ENCODE measurements around the gene SVOP. TPM values are rescaled to one million over a fixed set of nuclear protein-coding genes. Genes with fewer than 3 reads are reported as not detected.
A peak's percentile ranks its signal among the peaks of the same experiment; 100 is the strongest.

Gene SVOP
- total RNA-seq, 1 experiment from 2014 or later = not detected

DNA sequence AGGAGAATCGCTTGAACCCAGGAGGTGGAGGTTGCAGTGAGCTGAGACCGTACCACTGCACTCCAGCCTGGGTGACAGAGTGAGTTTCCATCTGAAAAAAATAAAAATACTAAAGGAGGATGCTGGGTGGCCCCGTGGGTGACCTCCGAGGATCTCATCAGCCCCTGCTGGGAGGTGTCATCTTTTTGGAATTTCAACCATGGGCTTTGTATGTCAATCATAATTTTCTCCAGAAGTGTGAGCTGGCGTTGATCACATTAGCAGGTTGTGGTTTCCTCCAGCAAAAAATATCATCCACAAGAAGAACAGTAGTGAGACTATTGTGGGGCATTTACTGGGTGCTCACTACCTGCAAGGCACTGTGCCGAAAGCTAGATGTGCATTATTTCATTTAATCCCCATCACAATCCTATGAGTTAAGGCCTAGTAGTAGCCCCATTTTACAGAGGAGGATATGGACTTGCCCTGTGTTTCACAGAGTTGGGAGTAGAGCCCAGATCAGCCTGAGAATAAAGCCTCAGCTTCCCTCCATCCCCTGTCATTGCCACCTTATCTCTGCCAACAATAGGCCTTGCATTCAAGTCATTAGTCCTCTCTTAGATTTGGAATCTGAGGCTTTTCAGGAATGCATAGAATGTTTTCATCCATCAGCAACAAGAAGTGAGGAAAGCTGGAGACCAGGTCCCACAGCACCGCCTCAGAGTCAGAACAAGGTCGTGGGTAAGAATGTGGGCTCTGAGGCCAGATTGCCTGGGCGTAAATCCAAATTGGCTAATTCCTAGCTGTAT, 39.8 kb downstream of the SVOP start:
- DNase-seq (ENCODE audit: low spot score) = no peak

DNA sequence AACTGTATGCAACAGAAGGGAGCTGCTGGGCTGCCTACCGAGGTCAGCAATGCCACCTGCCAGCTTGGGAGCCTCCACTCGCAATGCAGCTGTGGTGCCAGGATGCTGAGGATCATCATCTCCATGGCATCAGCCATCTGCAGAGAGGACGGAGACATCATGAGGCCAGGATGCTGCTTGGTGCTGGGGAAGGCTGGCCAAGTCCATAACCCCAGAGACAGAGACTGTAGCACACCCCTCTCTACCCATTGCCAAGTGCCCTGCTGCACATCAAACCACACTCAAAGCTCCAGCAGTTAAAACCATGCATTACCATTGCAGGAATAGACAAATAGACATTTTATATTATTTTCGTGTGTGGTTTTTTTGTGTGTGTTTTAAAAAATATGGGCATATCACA, 43.5 kb downstream of the SVOP start:
- DNase-seq (ENCODE audit: low spot score) = no peak

DNA sequence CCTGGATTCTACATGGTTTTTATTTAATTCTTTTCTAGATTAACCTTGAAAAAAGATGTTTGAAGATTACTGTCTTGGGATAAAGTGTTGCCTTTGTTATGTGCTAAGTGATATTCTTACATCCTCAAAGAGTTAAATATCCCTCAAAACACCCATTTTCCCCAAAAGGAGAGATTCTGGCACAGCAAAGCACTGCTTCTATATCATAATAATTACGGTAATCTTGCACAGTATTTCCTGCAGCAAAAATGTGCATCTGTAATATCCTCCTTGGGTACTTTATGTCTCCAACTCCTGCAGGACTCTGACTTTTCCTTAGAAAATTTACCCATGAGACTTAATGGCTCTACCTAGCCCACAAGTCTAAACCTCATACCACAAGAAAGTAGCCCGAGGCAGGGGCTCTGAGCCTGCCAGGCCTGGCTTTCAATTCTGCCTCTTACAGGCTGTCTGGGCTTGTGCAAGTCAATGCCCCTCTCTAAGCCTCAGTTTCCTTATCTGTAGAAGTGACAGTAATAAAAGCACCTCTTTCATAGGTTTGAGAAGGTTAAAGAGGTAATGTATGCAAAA, 45.8 kb downstream of the SVOP start:
- DNase-seq (ENCODE audit: low spot score) = no peak

DNA sequence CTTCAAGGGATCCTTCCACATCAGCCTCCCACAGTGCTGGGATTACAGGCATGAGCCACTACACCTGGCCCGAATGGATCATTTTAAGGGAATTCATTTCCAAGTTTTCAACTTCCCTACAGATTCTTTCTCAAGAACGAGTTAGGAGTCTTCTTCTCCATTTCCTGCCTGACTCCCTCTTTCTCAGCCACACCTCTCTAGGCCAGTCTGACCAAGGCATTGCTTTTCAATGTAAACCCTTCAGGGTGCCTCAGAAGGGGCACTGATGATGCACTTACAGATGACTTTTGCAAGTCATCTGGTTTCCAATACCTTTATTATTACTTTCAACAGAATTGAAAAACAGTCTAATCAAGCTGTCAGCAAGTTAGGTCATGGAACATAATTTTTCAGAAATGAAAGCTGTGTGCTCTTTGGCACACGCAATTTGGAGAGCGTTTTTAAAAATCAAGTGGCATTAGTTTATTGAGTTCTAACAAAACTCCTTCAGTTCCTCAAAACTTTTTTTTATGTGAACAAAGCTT, 47.2 kb downstream of the SVOP start:
- no peak for DNase-seq (ENCODE audit: low spot score)

DNA sequence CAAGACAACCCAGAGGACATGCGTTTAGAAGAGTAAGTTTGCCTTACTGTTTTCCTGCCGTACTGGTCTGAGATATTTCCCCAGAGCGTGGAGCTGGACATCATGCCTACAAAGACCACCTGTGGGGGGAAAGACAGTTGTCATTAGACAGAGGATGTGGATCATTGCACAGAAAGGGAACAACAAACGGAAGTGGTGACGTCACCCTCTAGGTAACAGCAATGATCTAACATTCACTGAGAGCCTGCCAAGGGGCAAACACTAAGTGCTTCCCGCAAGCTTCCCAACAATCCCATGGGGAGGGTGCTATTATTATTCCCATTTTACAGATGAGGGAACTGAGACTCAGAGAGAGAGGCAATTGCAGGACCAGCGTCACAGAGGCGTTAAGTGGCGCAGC, 48.5 kb downstream of the SVOP start:
- DNase-seq (ENCODE audit: low spot score) = no peak

DNA sequence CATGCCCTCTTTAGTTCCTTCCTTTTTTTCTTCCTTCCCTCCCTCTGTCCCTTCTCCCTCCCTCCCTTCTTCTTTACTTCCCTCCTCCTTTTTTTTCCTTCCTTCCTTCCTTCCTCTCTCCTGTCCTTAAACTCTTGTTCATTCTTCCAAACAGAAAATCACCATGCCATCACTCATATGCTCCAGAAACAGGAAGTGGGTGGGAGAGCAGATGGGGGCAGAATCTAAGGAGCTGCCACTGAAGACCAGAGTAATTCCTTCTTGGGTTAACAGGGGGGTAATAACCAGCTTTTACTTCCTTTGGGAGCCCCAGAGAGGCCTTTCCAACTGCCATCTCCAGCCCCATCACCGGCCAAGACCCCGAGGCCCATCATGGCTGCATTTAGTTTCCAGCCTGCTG, 51.2 kb downstream of the SVOP start:
- DNase-seq (ENCODE audit: low spot score) = no peak

DNA sequence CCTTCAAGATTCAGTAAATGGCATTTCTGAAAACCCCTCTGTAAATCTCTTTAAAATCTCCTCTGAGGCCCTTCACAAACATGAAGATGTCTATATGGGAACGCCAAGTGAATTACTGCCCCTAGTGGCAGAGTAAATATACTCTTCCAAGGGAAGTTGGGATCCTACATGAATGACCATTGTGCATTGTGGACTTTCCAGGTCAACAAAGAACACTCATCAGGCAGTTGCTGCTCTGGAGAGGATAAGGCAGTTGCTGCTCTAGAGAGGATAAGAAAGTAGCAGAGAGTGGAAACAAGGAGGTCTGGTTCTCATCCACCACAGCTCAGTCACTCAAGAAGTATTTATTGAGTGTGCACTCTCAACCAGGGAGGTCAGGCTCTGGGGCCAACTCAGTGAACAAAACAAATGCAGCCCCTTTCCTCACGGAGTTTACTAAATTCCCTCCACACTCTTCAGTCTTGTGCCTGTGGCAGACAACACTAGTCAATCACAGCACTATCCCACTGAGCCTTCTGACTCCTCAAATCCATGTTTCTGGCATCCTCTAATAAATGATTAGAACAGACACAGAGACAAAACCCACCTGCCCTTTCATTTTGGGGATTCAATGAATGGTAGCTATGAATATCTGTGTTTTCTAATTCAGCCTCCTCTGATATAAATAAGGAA, 52.9 kb downstream of the SVOP start:
- peak; percentile 42 for DNase-seq (ENCODE audit: low spot score)

DNA sequence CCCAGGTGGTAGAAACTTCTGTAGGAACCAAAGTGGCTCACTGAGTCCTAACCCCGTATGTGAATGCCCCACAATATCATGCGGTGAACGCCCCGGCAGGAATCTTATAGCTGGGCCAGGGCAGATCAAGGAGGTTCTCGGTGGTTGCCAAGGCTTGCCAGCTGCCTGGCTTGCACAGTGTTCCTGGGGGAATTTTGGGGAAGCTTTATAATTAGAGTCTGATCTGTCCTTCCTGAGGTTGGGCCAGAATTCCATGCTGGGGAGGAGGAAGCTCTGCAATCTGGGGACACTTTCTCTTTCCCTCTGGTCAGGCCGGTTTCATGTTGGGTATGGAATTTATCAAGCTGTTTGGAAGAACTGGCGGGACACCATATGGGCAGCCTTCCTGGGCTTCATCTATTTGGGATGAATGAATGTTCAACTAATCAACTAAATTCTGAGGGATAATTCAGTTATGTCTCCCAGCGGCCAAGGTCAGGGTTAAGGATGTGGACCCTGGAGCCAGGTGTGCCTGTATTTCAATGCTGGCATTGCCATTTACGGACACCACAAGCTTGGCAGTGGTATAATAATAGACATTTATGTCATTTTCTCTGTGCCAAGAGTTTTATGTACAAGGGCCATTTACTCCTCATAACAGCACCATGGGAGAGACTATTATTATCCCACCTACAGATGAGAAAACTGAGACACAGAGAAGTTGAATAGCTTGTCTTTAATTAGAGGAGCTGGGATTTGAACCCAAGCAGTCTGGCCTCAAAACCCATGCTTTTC, 54.3 kb downstream of the SVOP start:
- no peak for DNase-seq (ENCODE audit: low spot score)

DNA sequence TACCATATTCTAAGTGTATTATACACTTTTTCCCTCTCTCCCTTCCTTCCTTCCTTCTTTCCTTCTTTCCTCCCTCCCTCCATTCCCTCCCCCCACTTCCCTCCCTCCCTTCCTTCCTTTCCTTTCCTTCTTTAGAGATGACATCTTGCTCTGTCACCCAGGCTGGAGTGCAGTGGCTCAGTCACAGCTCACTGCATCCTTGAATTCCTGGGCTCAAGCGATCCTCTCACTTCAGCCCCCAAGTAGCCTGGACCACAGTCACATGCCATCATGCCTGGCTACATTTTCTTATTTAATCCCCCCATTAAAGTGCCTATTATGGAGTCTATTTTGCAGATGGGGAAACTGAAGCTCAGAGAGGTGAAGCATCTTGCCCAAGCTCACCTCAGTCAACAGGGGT, 55.0 kb downstream of the SVOP start:
- no peak for DNase-seq (ENCODE audit: low spot score)

DNA sequence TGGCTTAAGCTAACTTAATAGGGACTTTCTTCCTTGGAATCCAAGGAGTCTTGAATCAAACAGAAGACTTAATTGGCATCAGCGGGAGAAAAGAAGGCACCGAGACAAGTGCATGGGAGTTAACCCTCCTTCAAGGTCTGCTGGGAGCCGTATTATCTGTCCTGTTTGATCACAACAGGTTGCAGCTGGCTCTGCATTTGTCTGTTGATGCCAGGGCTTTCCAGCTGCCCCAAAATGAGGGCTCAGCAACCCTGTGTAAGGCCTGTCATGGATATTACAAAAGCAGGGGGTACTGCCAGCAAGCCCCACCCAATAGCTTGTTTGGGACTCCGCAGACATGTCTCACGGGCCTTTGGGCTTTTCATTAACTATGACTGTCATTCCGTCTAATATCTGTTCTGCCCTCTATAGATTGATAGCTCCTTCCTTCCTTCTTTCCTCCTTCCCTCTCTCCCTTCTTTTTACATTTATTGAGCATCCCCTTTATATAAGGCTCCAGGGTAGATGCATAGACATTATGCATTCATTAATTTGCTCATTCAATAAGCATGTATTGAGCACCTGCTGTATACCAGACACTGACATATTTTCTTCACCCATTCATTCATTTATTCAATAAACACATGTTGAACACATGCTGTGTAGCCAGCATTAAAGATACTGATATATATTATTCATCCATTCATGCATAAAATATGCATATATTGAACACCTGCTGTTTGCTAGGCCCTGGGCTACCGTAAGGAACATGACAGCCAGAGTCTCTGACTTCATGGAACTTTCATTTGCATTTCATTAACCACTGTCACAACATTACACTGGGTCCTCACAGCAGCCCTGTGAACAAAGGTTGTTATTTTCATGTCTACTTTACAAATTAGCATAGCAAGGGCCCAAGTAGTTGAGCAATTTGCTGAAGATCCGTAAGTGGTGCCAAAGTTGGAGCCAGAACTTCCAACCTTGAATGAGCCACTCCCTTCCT, 56.2 kb downstream of the SVOP start:
- no peak for DNase-seq (ENCODE audit: low spot score)

DNA sequence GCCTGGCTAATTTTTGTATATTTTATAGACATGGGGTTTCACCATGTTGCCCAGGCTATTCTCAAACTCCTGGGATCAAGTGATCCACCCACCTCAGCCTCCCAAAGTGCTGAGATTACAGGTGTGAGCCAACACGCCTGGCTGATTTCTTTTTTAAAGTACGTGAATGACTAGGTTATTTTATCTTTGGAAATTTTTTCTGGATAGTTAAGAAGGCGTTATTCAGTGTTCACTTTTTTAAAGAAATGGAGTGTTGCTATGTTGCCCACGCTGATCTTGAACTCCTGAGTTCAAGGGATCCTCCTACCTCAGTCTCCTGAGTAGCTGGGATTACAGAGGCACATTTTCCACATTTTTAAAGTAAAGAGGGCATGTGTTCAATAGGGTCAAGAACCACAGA, 58.6 kb downstream of the SVOP start:
- no peak for DNase-seq (ENCODE audit: low spot score)

DNA sequence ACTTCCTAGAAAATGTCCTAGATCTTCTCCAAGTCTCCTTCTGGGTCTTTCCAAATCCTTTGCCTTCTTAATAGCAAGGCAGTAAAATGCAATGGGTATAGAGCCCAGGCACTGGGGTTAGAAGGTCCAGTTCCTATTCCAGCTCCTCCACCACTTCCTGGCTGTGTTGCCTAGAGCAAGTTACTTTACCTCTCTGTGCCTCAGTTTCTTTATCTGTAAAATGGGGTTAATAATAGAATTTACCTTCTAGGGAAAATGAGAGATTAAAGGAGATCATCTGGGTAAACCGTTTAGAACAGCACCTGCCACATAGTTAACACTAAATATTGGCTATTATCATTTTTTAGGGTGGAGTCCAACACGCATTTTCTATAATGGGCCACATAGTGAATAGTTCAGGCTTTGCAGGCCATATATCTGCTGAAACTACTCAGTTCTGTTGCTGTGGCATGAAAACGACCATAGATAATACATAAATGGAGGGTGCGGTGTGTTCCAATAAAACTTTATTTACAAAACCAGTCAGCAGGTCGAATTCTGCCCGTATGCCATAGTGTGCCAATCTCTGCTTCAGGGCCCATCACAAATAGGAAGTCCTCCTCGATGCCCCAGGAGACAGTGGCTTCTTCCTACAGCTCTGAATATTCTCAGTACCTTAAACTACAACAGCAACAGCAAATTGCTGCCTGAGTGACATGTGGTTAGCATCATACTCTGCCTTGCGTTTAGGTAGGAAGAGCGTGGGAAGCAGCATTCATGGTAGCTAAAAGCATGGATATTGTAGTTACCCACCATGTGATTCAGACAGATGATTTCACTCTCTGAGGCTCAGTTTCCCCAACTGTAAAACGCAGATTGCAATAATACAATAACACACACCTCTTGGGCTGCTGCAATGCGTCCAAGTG, 60.9 kb downstream of the SVOP start:
- no peak for DNase-seq (ENCODE audit: low spot score)

DNA sequence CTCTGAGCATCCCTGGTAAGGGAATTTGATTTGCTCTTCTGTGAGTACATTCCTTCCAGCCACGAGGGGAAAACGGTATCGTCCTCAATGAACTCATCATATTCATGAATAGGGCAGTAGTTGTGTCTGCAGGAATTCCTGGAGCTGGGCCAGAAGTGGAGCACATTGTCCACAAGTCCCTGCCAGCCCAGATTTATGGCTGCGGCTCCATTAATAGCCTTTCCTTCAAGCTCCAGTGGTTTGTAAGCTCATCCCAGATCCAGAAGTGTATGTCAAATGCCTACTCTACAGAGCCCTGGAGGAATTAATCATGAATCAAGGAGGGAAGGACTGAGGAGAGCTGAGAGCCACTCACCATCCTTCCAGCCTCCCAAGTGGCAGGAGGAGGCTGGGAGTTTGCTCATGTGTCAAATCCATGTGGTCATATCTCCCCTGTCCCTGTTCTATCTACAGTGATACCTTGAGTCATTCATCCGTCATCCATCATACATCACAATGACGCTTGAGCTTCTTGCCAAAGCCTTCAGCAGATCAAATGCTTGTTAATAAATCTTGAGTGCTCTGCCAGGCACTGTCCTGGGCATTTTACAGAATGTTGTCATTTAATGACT, 65.5 kb downstream of the SVOP start:
- peak; percentile 27 for DNase-seq (ENCODE audit: low spot score)

DNA sequence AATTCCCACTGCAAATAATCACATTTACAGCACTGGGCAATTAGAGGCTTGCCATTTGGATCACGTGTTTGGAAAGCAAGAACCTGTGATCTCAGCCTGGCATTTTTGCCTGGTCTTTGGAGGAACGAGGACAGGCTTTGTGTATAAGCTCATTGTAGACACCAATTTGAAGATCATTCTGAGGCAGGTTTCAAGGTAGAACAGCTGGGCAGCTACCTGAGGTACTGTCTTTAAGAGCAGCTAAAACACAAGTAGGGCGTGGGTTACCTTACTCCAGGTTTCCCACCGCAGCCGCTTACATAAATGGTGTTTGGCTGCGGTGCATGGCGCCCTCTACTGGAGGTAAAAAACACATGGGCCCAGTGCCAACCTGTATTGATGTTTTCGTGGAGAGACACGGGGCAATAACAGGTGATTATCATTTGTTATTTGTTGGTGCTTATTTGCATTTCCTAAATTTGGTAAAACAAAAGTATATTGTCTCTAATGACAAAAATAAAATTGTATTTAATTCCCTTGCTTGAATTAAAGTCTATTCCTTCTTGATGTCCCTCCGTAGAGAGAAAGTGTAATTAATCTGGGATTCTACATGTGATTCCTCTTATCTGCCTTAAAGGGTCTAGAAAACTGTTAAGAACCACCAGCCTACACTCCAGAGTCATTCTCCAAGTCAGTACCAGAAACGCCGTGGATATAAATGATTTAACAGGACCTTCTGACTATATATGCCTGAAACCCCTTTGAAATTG, 69.7 kb downstream of the SVOP start:
- peak; percentile 85 for DNase-seq (ENCODE audit: low spot score)

DNA sequence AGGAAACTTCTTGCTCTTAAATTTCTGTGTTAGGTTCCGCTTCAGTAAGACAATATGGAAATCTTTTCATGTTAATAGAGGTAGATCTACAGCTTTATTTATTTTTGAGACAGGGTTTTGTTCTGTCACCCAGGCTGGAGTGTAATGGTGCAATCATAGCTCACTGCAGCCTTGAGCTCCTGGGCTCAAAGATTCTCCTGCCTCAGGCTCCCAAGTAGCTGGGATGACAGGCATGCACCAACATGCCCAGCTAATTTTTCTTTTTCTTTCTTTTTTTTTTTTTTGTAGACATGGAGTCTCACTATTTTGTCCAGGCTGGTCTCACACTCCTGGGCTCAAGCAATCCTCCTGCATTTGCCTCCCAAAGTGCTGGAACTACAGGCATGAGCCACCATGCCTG, 70.9 kb downstream of the SVOP start:
- DNase-seq (ENCODE audit: low spot score) = no peak

DNA sequence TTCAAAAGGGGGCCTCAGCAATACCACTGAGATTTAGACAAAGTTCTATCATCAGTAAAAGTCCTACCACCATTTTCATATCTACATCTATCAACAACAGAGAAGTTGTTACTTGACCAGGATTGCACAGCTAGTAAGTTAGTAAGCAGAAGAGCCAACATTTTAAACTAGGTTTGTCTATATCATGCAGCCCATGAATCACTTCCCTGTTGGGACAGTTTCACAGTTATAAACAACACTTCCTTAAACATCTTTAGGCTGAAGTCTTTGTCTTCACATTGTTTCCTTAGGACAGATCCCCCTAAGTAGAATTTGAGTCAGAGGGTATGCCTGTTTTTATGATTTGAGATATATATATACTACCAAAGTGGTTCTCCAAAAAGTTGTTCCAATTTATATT, 72.5 kb downstream of the SVOP start:
- DNase-seq (ENCODE audit: low spot score) = no peak

DNA sequence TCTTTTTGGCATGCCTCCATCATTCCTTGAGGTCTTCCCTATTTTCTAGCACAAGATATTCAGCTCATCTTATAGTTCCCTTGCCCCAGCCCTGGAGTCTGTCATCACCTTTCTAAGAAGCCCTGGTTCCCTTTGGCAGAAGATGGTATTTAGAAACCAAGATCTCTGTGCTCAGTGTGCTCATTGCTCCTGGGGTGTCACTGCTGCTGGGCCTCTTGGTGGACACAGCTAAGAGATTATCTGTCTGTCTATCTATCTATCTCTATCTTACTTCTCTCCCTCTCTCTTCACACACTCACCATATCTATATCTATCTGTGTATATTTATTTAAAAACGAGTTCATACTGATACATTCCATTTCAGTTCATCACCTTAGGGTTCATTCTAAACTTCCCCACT, 73.8 kb downstream of the SVOP start:
- DNase-seq (ENCODE audit: low spot score) = no peak

DNA sequence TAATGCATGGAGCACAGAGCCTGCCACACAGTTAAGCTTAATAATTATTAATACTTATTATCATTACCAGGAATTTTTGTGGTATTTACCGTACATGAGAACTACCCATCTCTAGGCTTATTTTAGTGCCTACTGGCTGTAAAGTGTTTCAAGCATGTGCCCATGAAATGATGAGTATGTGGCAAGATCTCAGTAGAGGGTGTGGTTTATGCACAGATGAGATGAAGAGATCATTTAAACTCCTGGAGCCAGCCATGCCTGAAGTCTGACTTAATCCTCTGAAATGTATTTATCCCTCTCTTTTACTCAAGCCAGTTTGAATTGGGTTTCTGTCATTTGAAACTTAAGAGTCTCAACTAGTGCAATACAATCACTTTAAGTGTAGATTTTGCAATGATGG, 80.7 kb downstream of the SVOP start:
- DNase-seq (ENCODE audit: low spot score) = no peak

DNA sequence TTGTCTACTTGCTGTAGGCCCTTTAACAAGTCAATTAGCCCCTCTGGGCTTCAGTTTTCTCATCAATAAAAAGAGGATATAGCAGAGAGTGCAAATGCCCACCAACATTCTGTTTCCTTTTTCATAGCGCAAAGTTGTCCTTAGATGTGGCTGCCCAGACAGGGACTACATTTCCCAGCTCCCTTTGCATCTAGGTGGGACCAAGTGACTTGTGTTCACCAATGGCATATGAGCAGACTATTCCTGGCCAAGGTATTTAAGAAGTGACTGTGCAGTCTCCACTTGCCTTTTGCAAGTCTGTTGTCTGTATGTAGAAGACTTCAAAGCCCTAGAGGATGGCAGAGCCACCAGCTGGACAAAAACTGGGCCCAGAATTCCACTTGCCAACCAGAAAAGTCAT, 81.3 kb downstream of the SVOP start:
- DNase-seq (ENCODE audit: low spot score) = peak; percentile 41
